ENCODE results near the gene CACNA1S. TPM values are rescaled to one million over a fixed set of nuclear protein-coding genes. Genes with fewer than 3 reads are reported as not detected.

CACNA1S gene
- total RNA-seq, 1 donor from 2014 or later, result 0.06 TPM

- H3K9me3 ChIP-seq, result no peaks in the 10 kb centered on the region
- no peak overlapping the region for H3K4me3 ChIP-seq
- H3K36me3 ChIP-seq, result peaks cover 52% of the 10 kb centered on the region
- no peak for DNase-seq
- TF ChIP-seq CTCF (IDR thresholded peaks at IDR 0.05), result no peak
- intact Hi-C loops (cut with DNase I), result no loop called here
- H3K4me1 ChIP-seq, result no peaks in the 10 kb centered on the region
- no peaks in the 10 kb centered on the region for H3K27me3 ChIP-seq (ENCODE audit: low read depth)
- no peak overlapping the region for H3K27ac ChIP-seq
- ATAC-seq, result no peak
Observed at GRCh38 chr1:201136355-201137023, 24.3 kb upstream of the CACNA1S start.

- intact Hi-C loops (cut with DNase I), result no loop called here
- no peaks in the 10 kb centered on the region for H3K4me1 ChIP-seq
- H3K9me3 ChIP-seq, result no peaks in the 10 kb centered on the region
- H3K36me3 ChIP-seq, result peaks cover 31% of the 10 kb centered on the region
- H3K27me3 ChIP-seq (ENCODE audit: low read depth), result no peaks in the 10 kb centered on the region
- no peak for ATAC-seq
- no peak overlapping the region for H3K27ac ChIP-seq
- no peak for DNase-seq
- no peak overlapping the region for H3K4me3 ChIP-seq
- TF ChIP-seq CTCF (IDR thresholded peaks at IDR 0.05), result no peak
Observed at GRCh38 chr1:201134405-201134804, 22.2 kb upstream of the CACNA1S start.

- Histone ChIP-seq H3K27ac (no peak overlapping the region), H3K4me1 (no peaks in the 10 kb centered on the region), H3K36me3 (peaks cover 18% of the 10 kb centered on the region), H3K4me3 (no peak overlapping the region), H3K27me3 (ENCODE audit: low read depth) (no peaks in the 10 kb centered on the region), H3K9me3 (no peaks in the 10 kb centered on the region)
- peak; percentile 22 for DNase-seq
- ATAC-seq, result no peak
- intact Hi-C loops (cut with DNase I), result no loop called here
- no peak for TF ChIP-seq CTCF (IDR thresholded peaks at IDR 0.05)
Observed at GRCh38 chr1:201131398-201131797, 19.2 kb upstream of the CACNA1S start.

- no peaks in the 10 kb centered on the region for H3K9me3 ChIP-seq
- H3K4me1 ChIP-seq, result no peaks in the 10 kb centered on the region
- no peak for TF ChIP-seq CTCF (IDR thresholded peaks at IDR 0.05)
- H3K4me3 ChIP-seq, result no peak overlapping the region
- intact Hi-C loops (cut with DNase I), result no loop called here
- no peaks in the 10 kb centered on the region for H3K27me3 ChIP-seq (ENCODE audit: low read depth)
- H3K36me3 ChIP-seq, result no peaks in the 10 kb centered on the region
- DNase-seq (peak; percentile 37), ATAC-seq (no peak)
- no peak overlapping the region for H3K27ac ChIP-seq
Observed at GRCh38 chr1:201128962-201129361, 16.7 kb upstream of the CACNA1S start.

- no peak for ATAC-seq
- no peak for TF ChIP-seq CTCF (IDR thresholded peaks at IDR 0.05)
- peak; percentile 9 for DNase-seq
Observed at GRCh38 chr1:201128476-201128875, 16.2 kb upstream of the CACNA1S start.

More at GRCh38 chr1:201128476-201128875, 16.2 kb upstream of the CACNA1S start:
- Histone ChIP-seq H3K27me3 (ENCODE audit: low read depth) (no peaks in the 10 kb centered on the region), H3K27ac (no peak overlapping the region), H3K9me3 (no peaks in the 10 kb centered on the region), H3K4me1 (no peaks in the 10 kb centered on the region), H3K4me3 (no peak overlapping the region), H3K36me3 (no peaks in the 10 kb centered on the region)
- intact Hi-C loops (cut with DNase I), result no loop called here
